Activated CD4-positive, alpha-beta T cell treated with anti-CD3 and anti-CD28 coated beads, Interleukin-2, amount 10 ng/mL, durations not matched to agents 7 days and 5 days (primary cell): ENCODE data around the gene LATS1. TPM values are rescaled to one million over a fixed set of nuclear protein-coding genes. Genes with fewer than 3 reads are reported as not detected.
A peak's percentile ranks its signal among the peaks of the same experiment; 100 is the strongest.

ENCODE experiments used
- CTCF ChIA-PET: fragments of 350-600 bp; sonication (Branson Sonifier 250); formaldehyde crosslinking; loops from one replicate; lab custom pipeline; 2021; ENCODE audit warnings: antibody characterized with exemption; lab: Charles Lee
- POLR2A ChIA-PET: fragments of 350-600 bp; sonication (Branson Sonifier 250); formaldehyde crosslinking; loops from one replicate; lab custom pipeline; 2021; ENCODE audit warnings: antibody characterized with exemption; lab: Charles Lee
- DNase-seq: peaks from one replicate; pipeline ENCODE4 v3.0.0-alpha.2; 2020
- H3K27ac Mint-ChIP-seq: one replicate; pipeline ENCODE4 v1.8.0; 2021; ENCODE audit warnings: mild to moderate bottlenecking, moderate library complexity, mixed read lengths
- H3K27me3 Mint-ChIP-seq: one replicate; pipeline ENCODE4 v1.8.0; 2021; ENCODE audit warnings: mixed read lengths
- H3K36me3 Mint-ChIP-seq: one replicate; pipeline ENCODE4 v1.8.0; 2021; ENCODE audit warnings: low read depth, mixed read lengths
- H3K4me1 Mint-ChIP-seq: one replicate; pipeline ENCODE4 v1.8.0; 2021; ENCODE audit warnings: mixed read lengths
- H3K4me3 Mint-ChIP-seq: one replicate; pipeline ENCODE4 v1.8.0; 2021; ENCODE audit warnings: mild to moderate bottlenecking, moderate library complexity, mixed read lengths
- H3K9me3 Mint-ChIP-seq: one replicate; pipeline ENCODE4 v1.8.0; 2021; ENCODE audit warnings: mixed read lengths
- total RNA-seq, 2 experiments: library from RNA; stranded (reverse); gene quantifications; one replicate each; pipeline ENCODE4 v1.2.3, GENCODE V29; 2021

LATS1 gene
- total RNA-seq, 2 experiments from 2014 or later: 34.9 to 37.3 TPM

- ChIA-PET POLR2A (no interaction called here), CTCF (interaction anchor here (1.5 kb wide), 1 partner anchor 10 kb away, joined by 5 read pairs; no protein-coding TSS in a partner anchor)
- peaks cover 44% of the 10 kb centered on the region for H3K36me3 Mint-ChIP-seq
- H3K27ac Mint-ChIP-seq: no peak overlapping the region
- H3K4me1 Mint-ChIP-seq: peaks cover 33% of the 10 kb centered on the region
- peak; percentile 64 for DNase-seq
- no peaks in the 10 kb centered on the region for H3K27me3 Mint-ChIP-seq
- no peak overlapping the region for H3K4me3 Mint-ChIP-seq
- no peaks in the 10 kb centered on the region for H3K9me3 Mint-ChIP-seq
Observed at GRCh38 chr6:149723771-149724417, 6.0 kb upstream of the LATS1 start.

GRCh38 chr6:149723262-149723661, 5.4 kb upstream of the LATS1 start:
- H3K9me3 Mint-ChIP-seq: no peaks in the 10 kb centered on the region
- H3K27ac Mint-ChIP-seq: no peak overlapping the region
- DNase-seq: no peak
- CTCF ChIA-PET: interaction anchor here (1.5 kb wide), 1 partner anchor 9 kb away, joined by 5 read pairs; no protein-coding TSS in a partner anchor
- peaks cover 38% of the 10 kb centered on the region for H3K36me3 Mint-ChIP-seq
- POLR2A ChIA-PET: no interaction called here
- H3K27me3 Mint-ChIP-seq: no peaks in the 10 kb centered on the region
- H3K4me1 Mint-ChIP-seq: peaks cover 31% of the 10 kb centered on the region
- H3K4me3 Mint-ChIP-seq: no peak overlapping the region

- no peak overlapping the region for H3K4me3 Mint-ChIP-seq
Observed at GRCh38 chr6:149719531-149719930, 1.6 kb upstream of the LATS1 start.

GRCh38 chr6:149717255-149717587, 680 bp downstream of the LATS1 start:
- Mint-ChIP-seq H3K27ac (peak overlapping the region; percentile 96), H3K4me1 (peaks cover 36% of the 10 kb centered on the region), H3K9me3 (no peaks in the 10 kb centered on the region), H3K27me3 (no peaks in the 10 kb centered on the region), H3K36me3 (peaks cover 24% of the 10 kb centered on the region), H3K4me3 (peak overlapping the region; percentile 90)
- ChIA-PET POLR2A (interaction anchor here (1.0 kb wide), 1 partner anchor 69 kb away, joined by 3 read pairs; the partner anchor contains the start of gene KATNA1), CTCF (interaction anchor here (0.8 to 1.6 kb wide), 3 partner anchors 12 to 151 kb away, joined by 3 to 10 read pairs (median 3); partner anchors contain the start of gene GINM1)
- DNase-seq: no peak

More at GRCh38 chr6:149719531-149719930, 1.6 kb upstream of the LATS1 start:
- CTCF ChIA-PET: interaction anchor here (0.6 to 1.7 kb wide), 3 partner anchors 27 to 66 kb away, joined by 3 to 5 read pairs (median 4); partner anchors contain the start of gene NUP43
- Mint-ChIP-seq H3K36me3 (peaks cover 26% of the 10 kb centered on the region), H3K27ac (peak overlapping the region; percentile 12), H3K9me3 (no peaks in the 10 kb centered on the region), H3K27me3 (no peaks in the 10 kb centered on the region), H3K4me1 (peaks cover 34% of the 10 kb centered on the region)
- DNase-seq: no peak
- POLR2A ChIA-PET: no interaction called here

GRCh38 chr6:149716181-149716963, 1.5 kb downstream of the LATS1 start:
- ChIA-PET POLR2A (interaction anchor here (0.7 kb wide), 1 partner anchor 12 kb away, joined by 3 read pairs; no protein-coding TSS in a partner anchor), CTCF (interaction anchor here (1.6 kb wide), 1 partner anchor 11 kb away, joined by 10 read pairs; no protein-coding TSS in a partner anchor)
- H3K27ac Mint-ChIP-seq: peak overlapping the region; percentile 96
- no peaks in the 10 kb centered on the region for H3K9me3 Mint-ChIP-seq
- DNase-seq: no peak
- no peaks in the 10 kb centered on the region for H3K27me3 Mint-ChIP-seq
- peaks cover 26% of the 10 kb centered on the region for H3K36me3 Mint-ChIP-seq
- H3K4me3 Mint-ChIP-seq: peak overlapping the region; percentile 90
- peaks cover 42% of the 10 kb centered on the region for H3K4me1 Mint-ChIP-seq

GRCh38 chr6:149714442-149714841, 3.5 kb downstream of the LATS1 start:
- H3K27ac Mint-ChIP-seq: no peak overlapping the region
- H3K9me3 Mint-ChIP-seq: no peaks in the 10 kb centered on the region
- CTCF ChIA-PET: interaction anchor here (0.9 kb wide), 1 partner anchor 9 kb away, joined by 5 read pairs; no protein-coding TSS in a partner anchor

GRCh38 chr6:149711711-149712110, 6.2 kb downstream of the LATS1 start:
- Mint-ChIP-seq H3K9me3 (no peaks in the 10 kb centered on the region), H3K36me3 (peaks cover 30% of the 10 kb centered on the region), H3K27me3 (no peaks in the 10 kb centered on the region), H3K4me1 (peaks cover 44% of the 10 kb centered on the region), H3K4me3 (no peak overlapping the region), H3K27ac (peak overlapping the region; percentile 36)
- ChIA-PET POLR2A (no interaction called here), CTCF (no interaction called here)
- DNase-seq: no peak

More at GRCh38 chr6:149714442-149714841, 3.5 kb downstream of the LATS1 start:
- POLR2A ChIA-PET: no interaction called here
- no peak for DNase-seq
- no peak overlapping the region for H3K4me3 Mint-ChIP-seq
- H3K4me1 Mint-ChIP-seq: peaks cover 47% of the 10 kb centered on the region
- peaks cover 31% of the 10 kb centered on the region for H3K36me3 Mint-ChIP-seq
- no peaks in the 10 kb centered on the region for H3K27me3 Mint-ChIP-seq

- POLR2A ChIA-PET: no interaction called here
- H3K27ac Mint-ChIP-seq: no peak overlapping the region
- H3K4me3 Mint-ChIP-seq: no peak overlapping the region
- CTCF ChIA-PET: no interaction called here
- H3K4me1 Mint-ChIP-seq: peaks cover 29% of the 10 kb centered on the region
- H3K36me3 Mint-ChIP-seq: peaks cover 22% of the 10 kb centered on the region
- DNase-seq: no peak
- no peaks in the 10 kb centered on the region for H3K27me3 Mint-ChIP-seq
- H3K9me3 Mint-ChIP-seq: no peaks in the 10 kb centered on the region
Observed at GRCh38 chr6:149701714-149702113, 16.2 kb downstream of the LATS1 start.

- H3K4me1 Mint-ChIP-seq: peaks cover 23% of the 10 kb centered on the region
- POLR2A ChIA-PET: no interaction called here
- no peaks in the 10 kb centered on the region for H3K27me3 Mint-ChIP-seq
- H3K36me3 Mint-ChIP-seq: peaks cover 21% of the 10 kb centered on the region
- DNase-seq: no peak
- H3K9me3 Mint-ChIP-seq: no peaks in the 10 kb centered on the region
- CTCF ChIA-PET: interaction anchor here (0.7 kb wide), 1 partner anchor 48 kb away, joined by 4 read pairs; no protein-coding TSS in a partner anchor
- H3K27ac Mint-ChIP-seq: no peak overlapping the region
- no peak overlapping the region for H3K4me3 Mint-ChIP-seq
Observed at GRCh38 chr6:149699150-149699549, 18.8 kb downstream of the LATS1 start.

- Mint-ChIP-seq H3K36me3 (peaks cover 25% of the 10 kb centered on the region), H3K4me3 (no peak overlapping the region), H3K27ac (no peak overlapping the region), H3K4me1 (peaks cover 19% of the 10 kb centered on the region), H3K27me3 (no peaks in the 10 kb centered on the region), H3K9me3 (no peaks in the 10 kb centered on the region)
- DNase-seq: no peak
- ChIA-PET POLR2A (no interaction called here), CTCF (interaction anchor here (0.6 to 1.1 kb wide), 2 partner anchors 36 to 461 kb away, joined by 3 to 4 read pairs; no protein-coding TSS in a partner anchor)
Observed at GRCh38 chr6:149698175-149698574, 19.7 kb downstream of the LATS1 start.

- no peak for DNase-seq
- no peaks in the 10 kb centered on the region for H3K9me3 Mint-ChIP-seq
- ChIA-PET POLR2A (no interaction called here), CTCF (no interaction called here)
- peaks cover 33% of the 10 kb centered on the region for H3K36me3 Mint-ChIP-seq
- no peak overlapping the region for H3K27ac Mint-ChIP-seq
- H3K4me3 Mint-ChIP-seq: no peak overlapping the region
- H3K27me3 Mint-ChIP-seq: no peaks in the 10 kb centered on the region
- peaks cover 19% of the 10 kb centered on the region for H3K4me1 Mint-ChIP-seq
Observed at GRCh38 chr6:149696901-149697300, 21.0 kb downstream of the LATS1 start.

- no peaks in the 10 kb centered on the region for H3K9me3 Mint-ChIP-seq
- H3K27ac Mint-ChIP-seq: no peak overlapping the region
- peaks cover 18% of the 10 kb centered on the region for H3K4me1 Mint-ChIP-seq
- ChIA-PET CTCF (interaction anchor here (1.0 kb wide), 1 partner anchor 17 kb away, joined by 3 read pairs; no protein-coding TSS in a partner anchor), POLR2A (no interaction called here)
- no peaks in the 10 kb centered on the region for H3K27me3 Mint-ChIP-seq
- no peak overlapping the region for H3K4me3 Mint-ChIP-seq
- DNase-seq: no peak
- H3K36me3 Mint-ChIP-seq: peaks cover 34% of the 10 kb centered on the region
Observed at GRCh38 chr6:149694921-149695320, 23.0 kb downstream of the LATS1 start.
